Esophagus squamous epithelium (tissue), 4 donors: ENCODE measurements around the gene LOXL1.

ENCODE experiments used
- POLR2A ChIP-seq, 4 donors: fragments of 450-650 bp; IDR thresholded peaks; one replicate each; pipeline ENCODE4 v1.6.1; 2017; ENCODE audit warnings: antibody characterized with exemption in 4 of 4, mild to moderate bottlenecking in 4 of 4, moderate library complexity in 3 of 4
- TF ChIP-seq, protein P1 (sequence below), 6 experiments: fragments of 450-650 bp in 4 of 6; fragments of 200-600 bp in 2 of 6; sonication (generic) in 2 of 6; IDR thresholded peaks; one replicate each; pipeline ENCODE4 v1.5.1; 2016 to 2019; ENCODE audit warnings: antibody characterized with exemption in 6 of 6, mild to moderate bottlenecking in 4 of 6, moderate library complexity in 4 of 6

DNA sequence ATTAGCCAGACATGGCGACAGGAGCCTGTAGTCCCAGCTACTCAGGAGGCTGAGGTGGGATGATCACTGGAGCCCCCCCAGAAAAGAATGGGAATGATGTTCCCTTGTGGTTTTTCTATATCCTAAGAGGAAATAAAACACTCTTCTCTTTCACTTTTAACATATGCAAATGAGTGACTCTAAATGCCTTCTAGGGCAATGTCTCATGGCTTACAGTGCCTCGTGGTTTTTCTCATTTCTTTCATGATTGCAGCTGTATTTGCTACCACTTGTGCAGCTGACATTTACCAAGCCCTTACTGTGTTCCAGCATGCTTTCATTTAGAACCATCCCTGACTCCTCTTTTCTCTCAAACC is 39.5 kb downstream of the LOXL1 start:
- TF ChIP-seq, protein P1, sequence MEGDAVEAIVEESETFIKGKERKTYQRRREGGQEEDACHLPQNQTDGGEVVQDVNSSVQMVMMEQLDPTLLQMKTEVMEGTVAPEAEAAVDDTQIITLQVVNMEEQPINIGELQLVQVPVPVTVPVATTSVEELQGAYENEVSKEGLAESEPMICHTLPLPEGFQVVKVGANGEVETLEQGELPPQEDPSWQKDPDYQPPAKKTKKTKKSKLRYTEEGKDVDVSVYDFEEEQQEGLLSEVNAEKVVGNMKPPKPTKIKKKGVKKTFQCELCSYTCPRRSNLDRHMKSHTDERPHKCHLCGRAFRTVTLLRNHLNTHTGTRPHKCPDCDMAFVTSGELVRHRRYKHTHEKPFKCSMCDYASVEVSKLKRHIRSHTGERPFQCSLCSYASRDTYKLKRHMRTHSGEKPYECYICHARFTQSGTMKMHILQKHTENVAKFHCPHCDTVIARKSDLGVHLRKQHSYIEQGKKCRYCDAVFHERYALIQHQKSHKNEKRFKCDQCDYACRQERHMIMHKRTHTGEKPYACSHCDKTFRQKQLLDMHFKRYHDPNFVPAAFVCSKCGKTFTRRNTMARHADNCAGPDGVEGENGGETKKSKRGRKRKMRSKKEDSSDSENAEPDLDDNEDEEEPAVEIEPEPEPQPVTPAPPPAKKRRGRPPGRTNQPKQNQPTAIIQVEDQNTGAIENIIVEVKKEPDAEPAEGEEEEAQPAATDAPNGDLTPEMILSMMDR (IDR thresholded peaks at IDR 0.05) = no peak
- TF ChIP-seq POLR2A (IDR thresholded peaks at IDR 0.05) = no peak
